Sigmoid colon (tissue), 4 donors: ENCODE data around the gene TACC2.
A peak's percentile ranks its signal among the peaks of the same experiment; 100 is the strongest.

ENCODE experiments used
- CTCF ChIP-seq, 4 experiments: fragments of 450-650 bp in 3 of 4; fragments of 200-600 bp in 1 of 4; IDR thresholded peaks; one replicate each; pipeline ENCODE4 v1.5.1; 2016 to 2019; ENCODE audit warnings: antibody characterized with exemption in 4 of 4, mild to moderate bottlenecking in 3 of 4, moderate library complexity in 2 of 4
- EP300 ChIP-seq, 4 donors: sonication (generic); formaldehyde crosslinking; IDR thresholded peaks; one replicate each; pipeline ENCODE4 v1.6.1; 2017; ENCODE audit warnings: antibody characterized with exemption in 4 of 4
- POLR2A ChIP-seq, 2 donors: fragments of 450-650 bp; IDR thresholded peaks; one replicate each; pipeline ENCODE4 v1.6.1; 2016; ENCODE audit warnings: antibody characterized with exemption in 2 of 2, mild to moderate bottlenecking in 2 of 2, moderate library complexity in 2 of 2
- POLR2AphosphoS5 ChIP-seq, 4 donors: sonication (generic); formaldehyde crosslinking; IDR thresholded peaks; one replicate each; pipeline ENCODE4 v1.6.1; 2017; ENCODE audit warnings: antibody characterized with exemption in 4 of 4

GRCh38 chr10:122113945-122114747, 125.2 kb downstream of the TACC2 start:
- TF ChIP-seq CTCF (IDR thresholded peaks at IDR 0.05) = no peak
- TF ChIP-seq POLR2A (IDR thresholded peaks at IDR 0.05) = no peak
- TF ChIP-seq POLR2AphosphoS5 (IDR thresholded peaks at IDR 0.05) = peak in 1 of 4 donors; percentile 17
- no peak for TF ChIP-seq EP300 (IDR thresholded peaks at IDR 0.05)
